ENCODE results near the gene VPS13D.

Gene VPS13D

DNA sequence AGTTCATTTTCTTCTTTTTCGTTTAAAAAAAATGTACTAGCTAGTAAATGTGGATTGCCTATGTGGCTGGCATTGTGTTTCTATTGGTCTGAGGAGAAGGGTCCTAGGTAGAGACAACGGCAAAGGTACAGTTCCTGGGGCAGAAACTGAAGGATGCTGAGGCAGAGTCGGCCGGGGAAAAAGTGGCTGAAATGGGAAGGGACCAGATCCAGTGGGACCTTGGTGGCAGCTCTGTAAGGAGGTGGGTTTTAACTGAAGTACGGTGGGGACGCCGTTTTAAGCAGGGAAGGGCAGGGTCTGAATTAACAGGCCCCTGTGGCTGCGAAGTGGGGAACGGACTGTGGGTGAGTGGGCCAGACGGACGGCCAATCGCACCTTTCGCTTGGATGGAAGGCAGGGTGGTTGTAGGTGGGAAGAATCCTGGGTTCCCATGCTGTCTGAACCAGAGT lies 420 bp upstream of the VPS13D start:
- DNase-seq, result no peak

GRCh38 chr1:12230549-12231275 lies 882 bp downstream of the VPS13D start:
- no peak for DNase-seq

DNA sequence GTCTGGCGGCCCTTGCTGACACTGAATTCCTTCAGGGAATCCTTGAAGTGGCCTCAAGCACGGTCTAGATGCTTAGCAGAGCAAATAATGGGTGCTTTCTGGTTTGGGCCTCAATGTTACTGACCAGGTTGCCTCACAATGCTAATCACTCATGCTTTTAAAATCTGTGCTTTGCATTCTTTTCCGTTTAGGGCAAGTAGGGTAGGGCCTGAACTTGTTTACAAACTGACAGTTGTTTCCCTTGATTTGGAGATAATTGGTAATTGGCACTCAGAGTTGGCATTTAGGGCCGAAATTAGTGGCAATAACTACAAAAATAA lies 1.4 kb downstream of the VPS13D start:
- no peak for DNase-seq

GRCh38 chr1:12232221-12232620 lies 2.4 kb downstream of the VPS13D start:
- DNase-seq, result no peak

DNA sequence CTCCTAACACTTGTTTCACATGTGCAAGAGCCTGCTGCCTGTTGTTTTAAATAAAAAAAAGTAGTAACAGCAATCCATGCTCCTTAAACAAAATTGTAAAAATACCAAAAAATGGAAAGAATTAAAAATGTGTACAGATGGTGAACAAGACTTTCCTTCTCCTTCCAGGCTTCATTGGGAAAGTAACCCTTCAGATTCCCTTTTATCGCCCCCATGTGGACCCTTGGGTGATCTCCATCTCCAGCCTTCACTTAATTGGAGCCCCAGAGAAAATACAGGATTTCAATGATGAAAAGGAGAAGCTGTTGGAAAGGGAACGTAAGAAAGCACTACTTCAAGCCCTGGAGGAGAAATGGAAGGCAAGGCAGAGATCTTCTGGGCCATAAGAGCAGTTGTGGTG lies 14.2 kb downstream of the VPS13D start:
- no peak for DNase-seq

DNA sequence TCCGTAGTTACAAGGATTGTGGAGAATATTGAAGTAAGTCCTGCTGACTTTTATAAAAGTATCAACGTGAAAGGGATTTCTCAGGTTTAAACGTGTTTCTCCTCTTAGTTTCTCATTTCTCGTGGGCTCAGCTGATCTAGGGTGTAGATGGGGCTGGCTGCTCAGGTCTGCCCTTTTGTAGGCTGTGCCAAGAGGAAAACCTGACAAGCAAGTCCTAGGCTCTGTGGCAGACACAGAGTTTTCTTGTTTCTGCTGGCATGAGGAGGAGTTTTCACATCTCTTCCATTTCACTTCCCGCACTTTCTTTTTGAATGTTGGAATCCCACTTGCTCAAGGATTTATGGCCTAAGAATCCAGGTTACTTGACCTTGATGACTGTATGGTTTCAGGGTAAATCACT lies 14.8 kb downstream of the VPS13D start:
- DNase-seq, result no peak

GRCh38 chr1:12245116-12245515 lies 15.3 kb downstream of the VPS13D start:
- no peak for DNase-seq

- no peak for DNase-seq
These were observed 15.9 kb downstream of the VPS13D start for GRCh38 chr1:12245733-12246132.

- DNase-seq, result no peak
These were observed 16.8 kb downstream of the VPS13D start for GRCh38 chr1:12246584-12246983.

DNA sequence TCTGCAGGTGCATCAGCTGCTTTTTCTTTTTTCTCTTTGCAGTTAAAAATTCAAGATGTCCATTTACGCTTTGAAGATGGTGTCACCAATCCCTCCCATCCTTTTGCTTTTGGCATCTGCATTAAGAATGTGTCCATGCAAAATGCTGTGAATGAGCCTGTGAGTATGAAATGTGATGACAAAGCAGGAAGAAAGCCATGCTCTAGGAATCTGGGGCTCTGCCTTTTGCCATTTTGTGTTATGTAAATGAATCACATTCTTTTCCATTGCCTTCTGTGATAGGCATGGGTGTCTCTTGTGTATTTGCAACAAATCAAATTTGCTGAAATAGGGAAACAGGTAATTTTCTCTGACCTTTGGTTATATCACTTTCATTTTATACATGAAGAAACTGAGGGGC lies 19.4 kb downstream of the VPS13D start:
- no peak for DNase-seq

DNA sequence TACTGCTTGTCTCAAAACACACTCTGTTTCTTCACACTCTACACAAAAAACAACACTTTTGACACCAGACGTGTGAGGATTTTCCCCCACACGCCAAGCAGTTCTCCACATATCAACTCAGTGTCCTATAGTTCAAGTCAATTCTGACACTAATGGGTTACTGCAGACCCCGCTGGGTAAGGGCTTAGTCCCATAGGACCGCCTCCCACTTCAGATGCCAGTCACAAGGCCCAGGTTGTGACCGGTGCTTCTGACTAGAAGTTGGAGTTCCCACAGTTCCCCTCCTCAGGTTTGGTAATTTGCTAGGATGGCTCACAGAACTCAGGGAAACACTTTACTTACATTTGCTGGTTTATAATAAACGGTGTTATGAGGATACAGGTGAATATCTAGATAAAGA lies 19.9 kb downstream of the VPS13D start:
- no peak for DNase-seq

DNA sequence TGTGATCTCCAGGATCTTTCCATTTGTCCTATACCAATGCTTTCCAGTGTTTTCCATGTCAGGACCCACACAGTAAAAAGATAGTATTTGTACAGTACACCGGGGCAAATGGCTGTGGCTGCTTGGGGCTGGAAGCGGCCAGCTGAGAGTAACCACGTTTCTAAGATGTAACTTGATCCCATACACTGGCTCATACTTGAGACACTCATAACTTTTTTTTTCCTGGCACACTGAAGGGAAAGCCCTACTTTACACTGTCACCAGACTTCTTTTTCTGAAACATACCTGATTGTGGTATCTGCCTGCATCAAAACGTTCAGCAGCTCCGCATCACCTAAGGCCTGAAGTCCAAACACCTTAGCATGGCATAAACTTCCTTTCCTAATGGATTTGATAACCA lies 21.6 kb downstream of the VPS13D start:
- DNase-seq, result no peak

GRCh38 chr1:12255913-12256312 lies 26.1 kb downstream of the VPS13D start:
- no peak for DNase-seq

DNA sequence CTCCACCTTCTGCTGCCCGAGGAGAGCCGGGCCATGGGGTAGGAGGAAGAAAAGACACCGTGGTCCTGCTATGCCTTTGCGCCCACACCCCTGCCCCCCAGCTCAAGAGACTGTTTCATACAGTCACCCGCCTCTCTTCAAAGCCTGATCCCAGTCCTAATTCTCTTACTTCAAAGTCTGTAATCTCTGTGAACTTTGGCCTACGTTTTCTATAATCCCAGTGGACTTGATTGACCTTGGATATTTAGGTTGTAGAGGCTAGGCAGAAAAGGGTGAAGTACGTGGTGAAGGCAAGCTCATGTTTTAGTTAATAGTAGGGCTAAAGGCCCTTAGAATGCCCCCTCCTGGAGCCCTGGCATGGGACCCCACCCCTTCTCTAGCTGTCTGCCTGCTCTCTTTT lies 28.4 kb downstream of the VPS13D start:
- no peak for DNase-seq

- DNase-seq, result no peak
These were observed 39.5 kb downstream of the VPS13D start for GRCh38 chr1:12269351-12269750.

GRCh38 chr1:12271033-12271432 lies 41.2 kb downstream of the VPS13D start:
- DNase-seq, result no peak

DNA sequence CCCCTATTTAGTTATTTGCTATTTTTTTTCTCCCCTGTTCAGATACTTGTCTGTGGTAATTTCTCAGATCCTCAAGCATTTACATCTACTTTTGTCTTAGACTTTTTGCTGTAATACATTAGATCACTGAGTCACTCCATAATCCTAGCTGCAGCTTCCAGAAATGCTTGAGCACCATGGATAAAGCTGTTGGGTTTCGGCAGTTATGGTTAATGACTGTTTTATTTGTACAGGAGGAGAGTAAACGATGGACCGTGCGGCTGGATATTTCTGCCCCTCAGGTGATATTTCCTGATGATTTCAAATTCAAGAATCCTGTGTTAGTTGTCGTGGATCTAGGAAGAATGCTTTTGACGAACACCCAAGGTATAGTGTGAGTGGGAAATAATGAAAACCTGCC lies 42.9 kb downstream of the VPS13D start:
- no peak for DNase-seq

DNA sequence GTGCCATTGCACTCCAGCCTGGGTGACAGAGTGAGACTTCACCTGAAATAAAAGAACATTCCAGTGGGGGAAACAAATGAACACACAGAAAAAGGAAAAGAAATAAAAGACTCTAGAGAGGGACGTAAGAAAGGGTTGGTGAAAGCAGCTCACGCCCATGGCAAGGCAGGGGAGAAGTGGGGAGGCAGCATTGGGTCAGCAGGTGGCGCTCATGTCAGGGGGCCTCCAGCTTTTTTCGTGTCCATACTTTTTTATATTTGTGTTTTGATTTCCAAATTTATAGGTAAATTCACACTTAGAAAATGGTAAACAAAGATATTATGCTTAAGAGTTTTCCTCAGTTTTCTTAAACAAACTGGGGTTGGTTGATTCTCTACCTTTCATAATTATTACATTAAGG lies 45.5 kb downstream of the VPS13D start:
- peak; percentile 10 for DNase-seq

DNA sequence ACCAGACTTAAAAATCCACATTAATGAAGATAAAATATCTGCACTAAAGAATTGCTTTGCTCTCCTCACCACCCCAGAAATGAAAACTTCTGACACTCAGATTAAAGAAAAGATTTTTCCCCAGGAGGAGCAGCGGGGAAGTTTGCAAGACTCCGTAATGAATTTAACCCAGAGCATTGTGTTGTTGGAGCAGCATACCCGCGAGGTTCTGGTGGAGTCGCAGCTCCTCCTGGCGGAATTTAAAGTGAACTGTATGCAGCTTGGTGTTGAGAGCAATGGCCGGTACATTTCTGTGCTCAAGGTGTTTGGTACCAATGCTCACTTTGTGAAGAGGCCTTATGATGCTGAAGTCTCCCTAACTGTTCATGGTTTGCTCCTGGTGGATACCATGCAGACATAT lies 46.4 kb downstream of the VPS13D start:
- peak; percentile 35 for DNase-seq

DNA sequence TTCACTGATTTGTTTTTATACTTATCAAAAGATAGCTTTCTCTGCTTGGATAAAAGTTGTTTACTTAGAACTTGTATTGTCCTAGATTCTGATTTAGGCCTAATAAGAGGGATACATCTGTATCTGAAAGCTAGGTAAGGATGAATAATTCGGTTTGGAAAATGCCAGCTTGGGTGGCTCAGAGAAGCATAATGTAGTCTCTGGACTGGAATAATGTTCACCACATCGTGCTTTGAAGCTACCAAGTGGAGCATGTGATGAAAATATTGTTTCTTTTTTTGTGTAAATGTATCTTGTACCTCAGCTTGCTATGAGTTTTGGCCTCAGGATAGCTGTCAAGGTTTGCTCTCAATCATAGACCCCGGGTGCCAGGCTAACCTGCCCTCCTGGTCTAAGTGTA lies 49.2 kb downstream of the VPS13D start:
- no peak for DNase-seq

- no peak for DNase-seq
These were observed 50.1 kb downstream of the VPS13D start for GRCh38 chr1:12279728-12280464.

DNA sequence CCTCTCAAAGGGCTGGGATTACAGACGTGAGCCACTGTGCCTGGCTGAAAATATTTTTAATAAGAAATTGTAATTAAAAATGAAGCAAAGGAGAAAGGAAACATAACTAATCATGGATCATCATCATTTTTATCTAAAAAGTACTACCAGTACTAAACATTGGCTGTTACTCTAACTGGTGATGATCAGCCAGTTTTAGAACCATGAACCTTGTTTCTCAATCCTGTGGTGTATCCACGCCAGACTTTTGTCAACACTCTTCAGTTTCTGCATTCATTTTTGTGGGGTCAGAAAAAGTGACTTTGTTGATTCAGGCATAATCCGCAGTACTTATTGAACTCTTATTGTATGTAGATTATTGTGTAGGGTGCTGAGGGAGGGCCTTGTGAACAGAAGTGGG lies 52.3 kb downstream of the VPS13D start:
- DNase-seq, result no peak

DNA sequence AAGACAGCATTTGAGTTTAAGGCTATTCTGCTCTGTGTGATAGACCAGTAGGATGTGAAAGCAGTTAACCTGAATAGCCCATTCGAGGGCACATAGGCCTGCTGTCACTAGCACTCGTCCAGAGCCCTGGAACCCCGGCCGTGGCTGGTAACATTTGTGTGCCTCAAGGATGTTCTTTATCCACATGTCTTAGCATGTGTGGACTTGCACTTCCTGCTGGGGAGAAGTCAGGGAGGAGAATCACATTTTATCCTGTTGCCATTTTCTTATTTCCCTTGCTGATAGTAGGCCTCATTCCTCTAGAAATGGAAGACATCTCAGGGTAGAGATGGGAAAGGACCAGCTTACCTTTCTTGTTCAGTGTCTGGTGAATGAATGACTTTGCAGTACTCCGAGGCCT lies 54.7 kb downstream of the VPS13D start:
- no peak for DNase-seq

GRCh38 chr1:12285496-12286143 lies 55.8 kb downstream of the VPS13D start:
- no peak for DNase-seq

All from NCI-H2227 treated with DMSO at 0.1 percent for 48 hours (cell line).